CD4-positive, alpha-beta T cell treated with Interleukin-4 for 4 hours (primary cell): Measurements from ENCODE around the gene TOX3.

ENCODE experiments used
- DNase-seq: peaks from one replicate; pipeline ENCODE4 v3.0.0-alpha.2; 2020

Gene TOX3

DNA sequence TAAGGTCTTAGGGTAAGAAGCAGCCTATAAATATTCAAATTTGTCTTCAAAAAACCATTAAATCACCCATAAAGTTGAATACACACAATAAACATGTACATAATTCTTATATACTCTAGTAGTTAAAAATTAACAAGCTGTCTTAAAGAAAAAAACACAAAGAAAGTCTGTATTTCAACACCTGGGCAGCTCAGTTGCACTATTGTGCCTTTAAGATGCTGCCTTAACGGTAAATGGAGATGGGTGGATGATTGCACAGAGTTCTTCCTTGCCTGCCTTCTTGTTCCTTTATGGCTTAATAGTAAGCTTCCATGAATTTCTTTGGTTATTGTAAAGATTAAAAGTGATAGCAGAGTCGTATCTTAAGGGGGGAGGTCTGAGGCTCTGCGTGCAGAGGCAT is 105.1 kb downstream of the TOX3 start:
- no peak for DNase-seq

DNA sequence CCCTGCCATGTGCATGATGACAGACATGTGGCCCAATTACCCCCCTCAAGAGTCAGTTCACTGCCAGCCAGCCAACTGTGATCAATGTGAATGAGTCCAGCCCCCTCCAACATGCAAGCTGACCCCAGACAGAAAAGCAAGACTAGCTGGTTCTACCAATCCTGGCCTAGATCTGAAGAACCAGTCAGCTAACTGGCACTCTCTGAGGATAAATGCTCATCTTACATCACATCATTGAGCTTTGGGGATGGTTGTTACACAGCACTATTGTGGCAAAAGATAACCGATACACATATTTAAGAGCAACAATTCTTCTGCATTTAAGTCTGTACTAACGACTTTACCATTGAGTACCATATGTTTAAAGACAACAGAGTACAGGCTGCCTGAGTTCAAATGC is 106.7 kb downstream of the TOX3 start:
- DNase-seq = no peak

DNA sequence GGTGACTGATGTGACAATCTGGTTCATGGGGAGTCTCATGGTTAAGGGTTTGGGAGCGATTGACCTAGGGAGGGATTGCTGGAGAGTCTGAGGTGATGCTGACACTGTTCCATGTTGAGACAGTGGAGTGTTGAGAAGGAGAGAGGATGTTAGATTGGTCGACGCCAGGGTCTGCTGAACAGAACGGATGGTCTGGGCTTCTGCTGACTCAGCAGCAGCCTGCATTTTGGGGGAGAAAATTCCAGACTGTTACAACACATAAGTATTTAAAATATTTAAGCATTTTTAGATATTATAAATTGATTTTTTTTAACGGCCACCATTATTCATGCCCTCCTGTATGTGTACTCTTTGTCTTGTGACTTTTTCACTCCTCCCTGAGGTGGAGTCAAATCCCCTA is 107.2 kb downstream of the TOX3 start:
- no peak for DNase-seq

- no peak for DNase-seq
These were observed 107.7 kb downstream of the TOX3 start for GRCh38 chr16:52439171-52439701.

DNA sequence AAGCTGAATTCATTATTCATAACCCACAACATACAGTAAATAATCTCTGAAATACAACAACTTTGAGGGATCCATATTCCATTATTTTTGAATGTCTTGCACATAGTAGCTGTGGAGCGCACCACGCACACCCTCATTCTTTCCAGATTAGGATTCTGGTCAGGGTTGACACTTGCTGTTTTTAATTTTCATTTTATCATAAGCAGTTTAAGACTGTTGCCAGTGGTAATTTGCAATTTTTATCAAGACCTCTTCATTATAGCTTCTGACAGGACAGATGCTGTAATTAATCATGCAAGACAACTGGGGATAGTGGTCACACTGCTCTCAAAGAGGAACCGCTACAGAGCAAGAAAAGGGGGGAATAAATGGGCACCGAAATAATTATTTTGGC is 109.7 kb downstream of the TOX3 start:
- no peak for DNase-seq

- DNase-seq = no peak
These were observed 110.3 kb downstream of the TOX3 start for GRCh38 chr16:52436339-52437276.

GRCh38 chr16:52434224-52434623 is 112.7 kb downstream of the TOX3 start:
- no peak for DNase-seq

GRCh38 chr16:52433643-52434042 is 113.3 kb downstream of the TOX3 start:
- no peak for DNase-seq

DNA sequence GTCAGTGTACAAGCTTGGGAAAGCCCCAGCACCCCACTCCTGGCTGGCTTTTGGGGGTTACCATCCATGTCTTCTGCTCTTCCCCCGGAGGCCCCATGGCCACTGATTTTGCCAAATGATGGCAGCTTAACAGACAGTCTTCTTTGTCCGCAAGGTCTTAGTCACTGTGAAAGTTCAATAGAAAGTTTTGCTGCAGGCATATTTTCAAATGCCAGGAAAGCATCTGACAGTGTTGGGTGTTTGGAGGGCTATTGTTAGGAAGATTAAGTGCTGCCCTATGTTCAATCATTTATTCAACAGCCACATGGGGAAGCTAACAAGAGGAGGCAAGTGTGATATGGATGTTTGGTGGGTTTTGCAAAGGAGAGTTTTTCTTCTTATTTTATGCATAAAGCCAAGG is 122.4 kb downstream of the TOX3 start:
- no peak for DNase-seq

DNA sequence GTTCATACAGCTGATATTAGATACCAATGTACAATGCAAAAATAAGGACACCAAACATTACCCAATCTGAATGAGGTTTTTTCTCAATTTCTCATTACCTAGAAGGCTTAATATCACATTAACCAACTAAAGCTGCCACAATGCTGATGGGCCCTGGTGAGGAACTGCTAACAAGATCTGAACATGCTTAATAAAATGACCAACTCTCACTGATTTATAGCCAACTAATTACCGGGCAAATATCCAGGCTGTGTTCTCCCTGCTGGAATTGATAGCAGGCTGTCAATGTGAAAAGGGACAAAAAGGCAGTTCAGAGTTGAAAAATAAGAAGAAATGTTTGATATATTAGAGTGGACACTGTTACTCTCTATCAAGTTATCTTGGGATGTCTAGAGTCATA is 124.6 kb downstream of the TOX3 start:
- DNase-seq = no peak

- DNase-seq = no peak
These were observed 128.7 kb downstream of the TOX3 start for GRCh38 chr16:52418201-52418600.

GRCh38 chr16:52416888-52417287 is 130.1 kb downstream of the TOX3 start:
- DNase-seq = no peak

GRCh38 chr16:52411011-52411410 is 135.9 kb downstream of the TOX3 start:
- DNase-seq = no peak

GRCh38 chr16:52408191-52408845 is 138.6 kb downstream of the TOX3 start:
- DNase-seq = no peak

GRCh38 chr16:52407778-52408177 is 139.2 kb downstream of the TOX3 start:
- no peak for DNase-seq

- no peak for DNase-seq
These were observed 141.5 kb downstream of the TOX3 start for GRCh38 chr16:52405441-52405840.

DNA sequence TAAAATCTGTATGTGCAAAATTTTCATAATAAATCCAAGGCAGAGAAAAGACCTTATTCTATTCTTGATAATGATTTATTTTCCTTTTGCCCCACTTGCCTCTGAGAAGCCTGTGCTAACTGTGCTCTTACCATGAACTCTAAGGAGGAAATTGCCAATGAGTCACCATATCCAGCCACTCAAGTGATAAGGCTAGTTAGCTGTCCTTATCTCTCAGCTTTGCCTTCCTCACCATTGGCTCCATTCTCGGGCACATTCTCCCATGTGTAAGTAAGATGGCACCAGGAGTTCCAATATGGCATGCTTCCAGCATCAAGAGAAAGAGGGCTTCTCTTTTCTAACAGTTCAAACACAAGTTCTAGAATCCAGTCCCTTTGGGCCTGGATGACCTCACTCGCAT is 142.4 kb downstream of the TOX3 start:
- DNase-seq = no peak

- no peak for DNase-seq
These were observed 147.8 kb downstream of the TOX3 start for GRCh38 chr16:52399116-52399515.

DNA sequence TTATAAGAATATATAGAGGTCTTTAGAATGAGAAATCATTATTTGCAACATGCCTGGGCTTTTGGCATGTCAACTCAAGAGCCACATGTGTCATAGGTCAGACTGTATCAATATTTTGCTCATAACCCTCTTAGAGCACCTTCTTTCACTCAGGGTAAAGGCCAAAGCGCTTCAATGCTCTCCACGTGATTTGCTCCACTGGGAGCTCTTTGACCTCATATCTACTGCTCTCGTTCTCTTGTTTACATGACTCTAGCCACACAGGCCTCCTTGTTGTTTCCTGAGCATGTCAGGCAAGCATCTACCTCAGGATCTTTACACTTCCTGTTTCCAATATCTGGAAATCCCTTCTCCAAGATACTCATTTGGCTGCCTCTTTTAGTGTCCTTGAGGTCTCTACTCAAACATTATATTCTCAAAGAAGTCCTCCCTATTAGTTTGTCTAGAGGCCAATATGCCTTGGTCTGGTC is 148.4 kb downstream of the TOX3 start:
- no peak for DNase-seq

DNA sequence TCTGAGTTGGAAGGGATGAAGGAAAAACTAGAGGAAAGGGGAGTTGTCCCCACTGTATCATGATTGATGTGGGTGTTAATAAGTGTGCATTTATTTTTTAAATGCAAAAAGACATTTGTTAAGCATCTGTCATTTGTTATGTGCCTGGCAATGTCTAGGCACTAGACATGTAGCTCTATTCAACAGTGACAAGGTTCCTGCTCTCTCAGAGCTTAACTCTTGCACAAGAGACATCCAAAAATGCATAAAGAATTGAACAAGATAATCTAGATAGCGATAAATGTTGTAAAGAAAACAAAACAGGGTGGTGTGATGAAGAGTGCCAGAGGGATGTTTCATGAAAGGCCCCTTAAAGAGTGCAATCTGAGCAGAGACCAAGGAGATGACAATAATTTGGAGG is 148.9 kb downstream of the TOX3 start:
- no peak for DNase-seq

GRCh38 chr16:52393448-52393847 is 153.5 kb downstream of the TOX3 start:
- DNase-seq = no peak

DNA sequence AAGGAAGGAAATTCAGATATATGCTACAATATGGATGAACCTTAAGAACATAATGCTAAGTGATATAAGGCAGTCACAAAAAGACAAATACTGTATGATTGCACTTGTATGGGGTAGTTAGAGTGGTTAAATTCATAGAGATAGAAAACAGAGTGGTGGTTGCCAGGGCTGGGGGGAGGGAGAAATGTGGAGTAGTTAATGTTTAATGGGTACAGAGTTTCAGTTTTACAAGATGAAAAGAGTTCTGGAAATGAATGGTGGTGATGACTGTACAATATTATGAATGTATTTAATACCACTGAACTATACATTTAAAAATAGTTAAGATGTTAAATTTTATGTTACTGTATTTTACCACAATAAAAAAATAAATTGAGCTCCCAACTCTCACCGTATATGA is 157.9 kb downstream of the TOX3 start:
- no peak for DNase-seq
